Myocyte (in vitro differentiated cells): ENCODE results near the gene ATG14. TPM values are rescaled to one million over a fixed set of nuclear protein-coding genes. Genes with fewer than 3 reads are reported as not detected.

Source experiments
- DNase-seq: peaks from one replicate; pipeline ENCODE4 v3.0.0-alpha.2; 2012; ENCODE audit warnings: low read depth
- total RNA-seq: library from RNA; depleted of rRNA; stranded (reverse); fragments of >200 nt; gene quantifications from 2 replicates; pipeline ENCODE4 v1.2.3, GENCODE V29; 2014

The ATG14 gene
- total RNA-seq, 1 donor from 2014 or later = 14.9 TPM

- DNase-seq = no peak
Observed at GRCh38 chr14:55323910-55324309, 87.7 kb downstream of the ATG14 start.

GRCh38 chr14:55318694-55319093 is 92.9 kb downstream of the ATG14 start:
- DNase-seq = no peak

GRCh38 chr14:55317542-55318306 is 93.9 kb downstream of the ATG14 start:
- DNase-seq = no peak

GRCh38 chr14:55316564-55316963 is 95.1 kb downstream of the ATG14 start:
- DNase-seq = no peak

Other genes starting within 250 kb of the ATG14 start
- 0.27 and 0.94 TPM in 2 replicates for gene DLGAP5, start 220.2 kb downstream of the ATG14 start, total RNA-seq
- gene FBXO34, start 140.4 kb downstream of the ATG14 start, total RNA-seq = 20.9 and 30.3 TPM in 2 replicates
- not detected in 2 replicates for gene TBPL2, start 28.8 kb upstream of the ATG14 start, total RNA-seq
- 203 and 227 TPM in 2 replicates for gene KTN1, start 168.4 kb upstream of the ATG14 start, total RNA-seq